IMR-90 (cell line): ENCODE measurements around the gene SPATA16. TPM values are rescaled to one million over a fixed set of nuclear protein-coding genes. Genes with fewer than 3 reads are reported as not detected.

ENCODE experiments used
- ATAC-seq: fragments of 200-7000 bp; cut with Tn5 transposase; 2 replicates; pipeline ENCODE4 v1.9.1; 2020; ENCODE audit warnings: low read depth, mild to moderate bottlenecking, moderate library complexity
- BruUV-seq: library from RNA; stranded (reverse); fragments of 400-500 nt; replicated peaks from 2 replicates; lab custom pipeline; 2021; lab: Mats Ljungman, UMichigan
- CTCF ChIA-PET: fragments of 300-600 bp; formaldehyde crosslinking; extraction: SDS; loops from one replicate; lab custom pipeline; 2021; ENCODE audit warnings: antibody characterized with exemption; lab: Yijun Ruan, JAX
- POLR2A ChIA-PET: fragments of 300-600 bp; sonication (Branson Sonifier 250); formaldehyde crosslinking; loops from one replicate; lab custom pipeline; 2022; ENCODE audit warnings: antibody characterized with exemption; ENCODE audit not compliant: unreplicated experiment; lab: Charles Lee
- DNase-seq: peaks from one replicate; pipeline ENCODE4 v3.0.0; 2013
- H2AFZ ChIP-seq: replicated peaks from 2 replicates; pipeline ENCODE3; 2013; ENCODE audit warnings: low read length, mild to moderate bottlenecking; ENCODE audit not compliant: poor library complexity
- H2AK5ac ChIP-seq: 2 replicates; pipeline ENCODE4 v1.6.1; 2013; ENCODE audit warnings: low read depth, low read length, inconsistent platforms
- H2AK9ac ChIP-seq: replicated peaks from 2 replicates; pipeline ENCODE3; 2013; ENCODE audit warnings: mild to moderate bottlenecking, low read depth, low read length, moderate library complexity; ENCODE audit not compliant: poor library complexity
- H2BK120ac ChIP-seq: 2 replicates; pipeline ENCODE4 v1.6.1; 2013; ENCODE audit warnings: low read depth, low read length, inconsistent platforms
- H2BK15ac ChIP-seq: 3 replicates; pipeline ENCODE4 v1.6.1; 2013; ENCODE audit warnings: low read depth, low read length, inconsistent platforms
- H2BK20ac ChIP-seq: 2 replicates; pipeline ENCODE4 v1.6.1; 2013; ENCODE audit warnings: low read depth, mild to moderate bottlenecking, inconsistent platforms, low read length, moderate library complexity
- H2BK5ac ChIP-seq: 2 replicates; pipeline ENCODE4 v1.6.1; 2013; ENCODE audit warnings: mild to moderate bottlenecking, low read depth, low read length, inconsistent platforms; ENCODE audit not compliant: poor library complexity, severe bottlenecking
- H3K14ac ChIP-seq: replicated peaks from 2 replicates; pipeline ENCODE4 v1.6.1; 2013; ENCODE audit warnings: low read depth, low read length, inconsistent platforms
- H3K18ac ChIP-seq: 2 replicates; pipeline ENCODE4 v1.6.1; 2013; ENCODE audit warnings: low read depth, low read length, control low read depth
- H3K23ac ChIP-seq: 2 replicates; pipeline ENCODE4 v1.6.1; 2013; ENCODE audit warnings: low read depth, low read length, inconsistent platforms
- H3K27ac ChIP-seq: 2 replicates; pipeline ENCODE4 v1.5.1; 2013; ENCODE audit warnings: mild to moderate bottlenecking, control low read depth, low read length; ENCODE audit not compliant: insufficient read depth
- H3K27me3 ChIP-seq: 2 replicates; pipeline ENCODE4 v1.6.1; 2013; ENCODE audit warnings: low read length; ENCODE audit not compliant: control insufficient read depth, insufficient read depth
- H3K36me3 ChIP-seq: 2 replicates; pipeline ENCODE4 v1.6.1; 2013; ENCODE audit warnings: low read length, mixed read lengths; ENCODE audit not compliant: control insufficient read depth, insufficient read depth
- H3K4ac ChIP-seq: 2 replicates; pipeline ENCODE4 v1.6.1; 2013; ENCODE audit warnings: low read depth, low read length, inconsistent platforms
- H3K4me1 ChIP-seq: 2 replicates; pipeline ENCODE4 v1.6.1; 2013; ENCODE audit warnings: low read length, mixed read lengths; ENCODE audit not compliant: control insufficient read depth, insufficient read depth
- H3K4me2 ChIP-seq: 2 replicates; pipeline ENCODE4 v1.6.1; 2013; ENCODE audit warnings: low read depth, mild to moderate bottlenecking, control low read depth, low read length, moderate library complexity
- H3K4me3 ChIP-seq: 2 replicates; pipeline ENCODE4 v1.5.1; 2013; ENCODE audit warnings: low read depth, mild to moderate bottlenecking, control low read depth, low read length, moderate library complexity; ENCODE audit not compliant: insufficient read depth
- H3K56ac ChIP-seq: 2 replicates; pipeline ENCODE4 v1.6.1; 2013; ENCODE audit warnings: low read length, inconsistent platforms; ENCODE audit not compliant: insufficient read depth; ENCODE audit errors: extremely low read depth
- H3K79me1 ChIP-seq, 2 experiments: 2 replicates each; pipeline ENCODE4 v1.6.1; 2013; ENCODE audit warnings: low read length in 2 of 2, inconsistent platforms in 1 of 2, low read depth in 1 of 2
- H3K9ac ChIP-seq: 2 replicates; pipeline ENCODE4 v1.6.1; 2013; ENCODE audit warnings: low read depth, low read length, control low read depth
- H3K9me1 ChIP-seq: 2 replicates; pipeline ENCODE4 v1.6.1; 2013; ENCODE audit warnings: low read length, inconsistent platforms; ENCODE audit not compliant: insufficient read depth
- H3K9me3 ChIP-seq: 2 replicates; pipeline ENCODE4 v1.6.1; 2013; ENCODE audit warnings: low read length; ENCODE audit not compliant: control insufficient read depth, insufficient read depth
- H4K20me1 ChIP-seq: 2 replicates; pipeline ENCODE4 v1.6.1; 2013; ENCODE audit warnings: low read length, inconsistent platforms; ENCODE audit not compliant: insufficient read depth
- H4K5ac ChIP-seq: 2 replicates; pipeline ENCODE4 v1.6.1; 2013; ENCODE audit warnings: mild to moderate bottlenecking, low read depth, low read length, control low read depth
- H4K8ac ChIP-seq, 2 experiments: 2 replicates each; pipeline ENCODE4 v1.6.1; 2013; ENCODE audit warnings: low read depth in 2 of 2, low read length in 2 of 2, control low read depth in 1 of 2, inconsistent platforms in 1 of 2
- H4K91ac ChIP-seq: 2 replicates; pipeline ENCODE4 v1.6.1; 2013; ENCODE audit warnings: low read depth, low read length, inconsistent platforms; ENCODE audit not compliant: insufficient read depth
- BHLHE40 ChIP-seq: fragments of 150-350 bp; IDR thresholded peaks from 2 replicates; pipeline ENCODE4 v1.6.1; 2016; ENCODE audit warnings: mild to moderate bottlenecking, low read depth, low read length
- CHD1 ChIP-seq: IDR thresholded peaks from 2 replicates; pipeline ENCODE4 v1.6.1; 2012; ENCODE audit warnings: low read depth, low read length, improper control_type of control experiment
- CTCF ChIP-seq: conservative IDR thresholded peaks from 2 replicates; pipeline ENCODE4 v1.5.1; 2012; ENCODE audit warnings: mild to moderate bottlenecking, low read depth, low read length, improper control_type of control experiment
- ELK1 ChIP-seq: fragments of 150-350 bp; IDR thresholded peaks from 2 replicates; pipeline ENCODE4 v1.6.1; 2016; ENCODE audit warnings: low read depth, mild to moderate bottlenecking, low read length, moderate library complexity, borderline replicate concordance
- MAFK ChIP-seq: IDR thresholded peaks from 2 replicates; pipeline ENCODE4 v1.6.1; 2012; ENCODE audit warnings: low read depth, low read length, improper control_type of control experiment
- MXI1 ChIP-seq: IDR thresholded peaks from 2 replicates; pipeline ENCODE4 v1.6.1; 2012; ENCODE audit warnings: low read depth, mild to moderate bottlenecking, low read length, moderate library complexity, borderline replicate concordance
- POLR2A ChIP-seq: IDR thresholded peaks from 2 replicates; pipeline ENCODE4 v1.6.1; 2012; ENCODE audit warnings: mild to moderate bottlenecking, low read depth, low read length
- RAD21 ChIP-seq: IDR thresholded peaks from 2 replicates; pipeline ENCODE4 v1.6.1; 2012; ENCODE audit warnings: low read length, improper control_type of control experiment
- RCOR1 ChIP-seq: IDR thresholded peaks from 2 replicates; pipeline ENCODE4 v1.6.1; 2012; ENCODE audit warnings: mild to moderate bottlenecking, low read length, improper control_type of control experiment; ENCODE audit not compliant: insufficient replicate concordance
- RFX5 ChIP-seq: IDR thresholded peaks from 2 replicates; pipeline ENCODE4 v1.8.0; 2012; ENCODE audit warnings: low read depth, mild to moderate bottlenecking, low read length, moderate library complexity
- SMC3 ChIP-seq: fragments of 150-350 bp; IDR thresholded peaks from 2 replicates; pipeline ENCODE4 v1.6.1; 2016; ENCODE audit warnings: low read depth, mild to moderate bottlenecking, antibody characterized with exemption, low read length, moderate library complexity
- WGBS, 2 experiments: methylation state at CpG; one replicate each; pipeline versions ENCODE4 v1.1.5 to v1.1.7; 2013; ENCODE audit warnings: missing lambda C conversion rate in 2 of 2; ENCODE audit not compliant: insufficient read length in 1 of 2; ENCODE audit errors: extremely low coverage in 2 of 2; 5-methylcytosine and 5-hydroxymethylcytosine counted together
- dilution Hi-C: fragments of 300-500 bp; cut with HindIII; formaldehyde crosslinking; loops from one replicate; pipeline ENCODE4 v1.14.3; 2018; ENCODE audit warnings: low sequenced_read_pairs; ENCODE audit not compliant: unreplicated experiment
- in situ Hi-C: fragments of 300-500 bp; cut with MboI; formaldehyde crosslinking; loops from 3 replicates; pipeline ENCODE4 v1.14.3; 2019; ENCODE audit warnings: low sequenced_read_pairs, inconsistent platforms, mixed read lengths
- intact Hi-C: fragments of 100-400 bp; cut with micrococcal nuclease; formaldehyde crosslinking; loops from 2 replicates; pipeline ENCODE4 v1.10.0; 2022
- polyA plus RNA-seq, 3 experiments: library from polyadenylated mRNA; depleted of rRNA; stranded (reverse); fragments of >200 nt; gene quantifications; 2 replicates each; pipeline ENCODE4 v1.2.3, GENCODE V29; 2012; ENCODE audit warnings: low replicate concordance in 1 of 3
- total RNA-seq: library from RNA; depleted of rRNA; stranded (reverse); fragments of >200 nt; gene quantifications from 2 replicates; pipeline ENCODE4 v1.2.3, GENCODE V29; 2012

Gene SPATA16
- total and polyA plus RNA-seq, 2 of the 4 experiments (the other 2 are of a cell fraction), result not detected

- BruUV-seq, result no TSS peak
- peaks cover 2% of the 10 kb centered on the region; the same call in 1 of the 2 replicates for H3K27me3 ChIP-seq
- H2BK20ac ChIP-seq, result no peak overlapping the region
- no peak overlapping the region for H3K4me2 ChIP-seq
- DNase-seq (no peak), ATAC-seq (no peak)
- H3K14ac ChIP-seq, result no peak overlapping the region
- H4K8ac ChIP-seq, result no peak overlapping the region
- H2AK9ac ChIP-seq, result no peak overlapping the region
- no CpG with 5 or more reads among the region's 2 CpGs for WGBS, 2 experiments
- in situ Hi-C loops (no loop called here), dilution Hi-C loops (no loop called here), intact Hi-C loops (no loop called here)
- no peak overlapping the region for H2BK120ac ChIP-seq
- H3K4me1 ChIP-seq, result no peaks in the 10 kb centered on the region
- no peaks in the 10 kb centered on the region for H3K36me3 ChIP-seq
- TF ChIP-seq ELK1 (no peak), MAFK (no peak), RAD21 (no peak), MXI1 (no peak), POLR2A (no peak), SMC3 (no peak), RFX5 (no peak), CHD1 (no peak), BHLHE40 (no peak), RCOR1 (no peak), CTCF (no peak)
- no peak overlapping the region for H3K4ac ChIP-seq
- H2AFZ ChIP-seq, result no peak overlapping the region
- H3K79me1 ChIP-seq, result no peaks in the 10 kb centered on the region
- H4K91ac ChIP-seq, result no peak overlapping the region
- no peaks in the 10 kb centered on the region for H4K20me1 ChIP-seq
- POLR2A ChIA-PET, result no interaction called here
- H3K4me3 ChIP-seq, result no peak overlapping the region
- H3K9ac ChIP-seq, result no peak overlapping the region
- no peak overlapping the region for H2AK5ac ChIP-seq
- CTCF ChIA-PET, result no interaction called here
- H3K9me3 ChIP-seq, result no peaks in the 10 kb centered on the region
- H3K18ac ChIP-seq, result no peak overlapping the region
- H3K23ac ChIP-seq, result no peak overlapping the region
- no peak overlapping the region for H2BK15ac ChIP-seq
- no peaks in the 10 kb centered on the region for H3K9me1 ChIP-seq
- H4K5ac ChIP-seq, result no peak overlapping the region
- H3K56ac ChIP-seq, result no peak overlapping the region
- H3K27ac ChIP-seq, result no peak overlapping the region
- no peak overlapping the region for H2BK5ac ChIP-seq
These were observed 272.3 kb downstream of the SPATA16 start for GRCh38 chr3:172868582-172869200.
